HAP-1 (cell line): Measurements from ENCODE around the gene CLCN7.
"Not testable (repeated sequence)": the region's sequence is repeated elsewhere in the genome, so short reads cannot be mapped to it uniquely, and the experiment has no call there.

Experiments used
- DNase-seq, 2 experiments: peaks; one replicate each; pipeline ENCODE4 v3.0.0-alpha.2; 2016 to 2020; ENCODE audit warnings: low spot score in 2 of 2
- H3K27me3 ChIP-seq: fragments of 250-450 bp; sonication (Bioruptor Pico); 2 replicates; pipeline ENCODE4 v1.5.1; 2020; ENCODE audit warnings: low read depth, mild to moderate bottlenecking, moderate library complexity
- H3K36me3 ChIP-seq: fragments of 250-450 bp; sonication (Bioruptor Pico); replicated peaks from 2 replicates; pipeline ENCODE4 v1.5.1; 2020; ENCODE audit warnings: mild to moderate bottlenecking
- H3K4me1 ChIP-seq: fragments of 250-450 bp; sonication (Bioruptor Pico); 2 replicates; pipeline ENCODE4 v1.5.1; 2020; ENCODE audit warnings: mild to moderate bottlenecking
- H3K4me3 ChIP-seq: fragments of 250-450 bp; sonication (Bioruptor Pico); 2 replicates; pipeline ENCODE4 v1.5.1; 2020; ENCODE audit warnings: mild to moderate bottlenecking, moderate library complexity
- H3K9me3 ChIP-seq: fragments of 250-450 bp; sonication (Bioruptor Pico); 2 replicates; pipeline ENCODE4 v1.5.1; 2020; ENCODE audit warnings: mild to moderate bottlenecking, moderate library complexity
- in situ Hi-C: fragments of 300-500 bp; cut with MboI; formaldehyde crosslinking; loops from 3 replicates; pipeline ENCODE4 v1.14.3; 2020; ENCODE audit warnings: low sequenced_read_pairs, inconsistent platforms, mixed read lengths

The CLCN7 gene

DNA sequence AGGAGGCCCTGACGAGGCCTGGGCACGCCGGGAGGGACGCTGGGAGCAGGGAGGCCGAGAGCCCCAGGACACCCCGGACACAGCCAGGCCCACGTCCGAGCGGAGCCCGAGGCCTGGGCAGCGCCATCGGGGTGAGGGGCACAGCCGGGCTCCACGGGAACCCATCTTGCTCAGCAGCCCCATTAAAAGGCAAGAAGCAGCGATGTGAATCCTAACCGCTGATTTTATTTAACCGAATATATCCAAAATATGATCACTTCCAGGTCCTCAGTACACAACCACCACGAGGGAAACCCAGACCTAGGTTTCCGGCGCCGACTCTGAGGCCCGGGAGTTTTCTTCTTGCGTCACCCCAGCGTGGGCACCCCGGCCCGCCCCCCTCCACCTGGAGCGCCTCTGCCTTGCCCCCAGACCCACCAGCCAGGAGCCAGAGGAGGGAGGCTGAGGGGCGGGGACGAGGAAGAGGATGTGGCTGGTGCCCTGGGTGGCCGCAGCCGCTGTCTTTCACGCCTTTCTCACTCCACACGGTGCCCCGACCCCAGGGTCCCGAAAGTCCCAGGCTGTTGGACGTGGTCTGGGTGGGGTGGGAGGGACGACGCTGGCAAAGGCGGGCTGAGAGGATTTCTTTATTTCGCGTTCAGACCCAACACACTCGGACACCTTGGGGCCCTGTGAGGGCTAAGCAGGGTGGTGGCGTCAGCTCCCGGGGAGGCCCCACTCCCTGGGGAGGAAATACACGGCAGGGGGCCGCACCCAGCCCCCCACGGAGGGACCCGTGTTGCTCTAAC, 29.9 kb downstream of the CLCN7 start:
- Histone ChIP-seq H3K4me3 (no peak overlapping the region), H3K27me3 (no peaks in the 10 kb centered on the region), H3K36me3 (peaks cover 2% of the 10 kb centered on the region; the same call in 1 of the 2 replicates), H3K9me3 (no peaks in the 10 kb centered on the region), H3K4me1 (no peaks in the 10 kb centered on the region)
- DNase-seq = no peak
- in situ Hi-C loops = no loop called here

DNA sequence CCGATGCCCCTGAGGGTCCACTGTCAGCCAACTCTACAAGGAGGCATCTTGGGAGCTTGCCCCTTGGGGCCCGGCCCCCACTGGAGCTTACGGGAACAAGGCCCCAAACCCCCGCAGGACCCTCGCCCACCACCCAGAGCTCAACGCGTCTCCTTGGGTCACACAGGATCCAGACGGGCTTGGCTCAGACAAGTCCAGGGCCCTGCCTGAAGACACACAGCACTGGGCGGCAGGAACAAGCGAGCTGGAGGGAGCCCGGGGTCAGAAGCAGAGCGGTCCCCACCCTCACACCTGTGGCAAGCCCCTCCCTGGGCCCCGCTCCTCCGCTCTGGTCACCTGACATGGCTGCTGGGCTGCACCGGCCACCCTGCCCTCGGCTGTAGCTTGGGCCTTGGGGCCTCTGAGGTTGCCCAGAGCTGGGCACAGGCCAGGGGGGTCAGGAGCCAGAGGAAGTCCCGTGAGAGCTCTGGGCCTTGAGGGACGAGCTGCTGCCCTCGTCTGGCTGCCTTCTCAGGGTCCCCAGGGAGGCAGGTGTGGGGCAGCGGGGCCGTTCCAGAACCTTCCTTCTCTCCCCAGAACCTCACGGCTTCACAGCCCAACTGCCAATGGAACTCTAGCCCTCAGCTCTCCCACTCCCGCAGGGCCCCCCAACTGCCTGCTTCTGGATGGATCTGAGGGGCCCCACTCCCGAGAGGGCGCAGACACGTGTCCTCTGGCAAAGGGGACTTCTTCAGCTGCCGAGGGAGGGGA, 30.7 kb downstream of the CLCN7 start, which contains the start of gene CCDC154:
CCDC154 (minus strand) TSS at position 577 of the 750 bp plus-strand sequence; CDS start at position 343, 234 bp downstream.
- no peaks in the 10 kb centered on the region; the same call in 1 of the 2 replicates for H3K36me3 ChIP-seq
- H3K27me3 ChIP-seq = no peaks in the 10 kb centered on the region
- in situ Hi-C loops = no loop called here
- H3K4me1 ChIP-seq = no peaks in the 10 kb centered on the region
- no peaks in the 10 kb centered on the region for H3K9me3 ChIP-seq
- DNase-seq = no peak
- H3K4me3 ChIP-seq = no peak within 1 kb of the TSS

DNA sequence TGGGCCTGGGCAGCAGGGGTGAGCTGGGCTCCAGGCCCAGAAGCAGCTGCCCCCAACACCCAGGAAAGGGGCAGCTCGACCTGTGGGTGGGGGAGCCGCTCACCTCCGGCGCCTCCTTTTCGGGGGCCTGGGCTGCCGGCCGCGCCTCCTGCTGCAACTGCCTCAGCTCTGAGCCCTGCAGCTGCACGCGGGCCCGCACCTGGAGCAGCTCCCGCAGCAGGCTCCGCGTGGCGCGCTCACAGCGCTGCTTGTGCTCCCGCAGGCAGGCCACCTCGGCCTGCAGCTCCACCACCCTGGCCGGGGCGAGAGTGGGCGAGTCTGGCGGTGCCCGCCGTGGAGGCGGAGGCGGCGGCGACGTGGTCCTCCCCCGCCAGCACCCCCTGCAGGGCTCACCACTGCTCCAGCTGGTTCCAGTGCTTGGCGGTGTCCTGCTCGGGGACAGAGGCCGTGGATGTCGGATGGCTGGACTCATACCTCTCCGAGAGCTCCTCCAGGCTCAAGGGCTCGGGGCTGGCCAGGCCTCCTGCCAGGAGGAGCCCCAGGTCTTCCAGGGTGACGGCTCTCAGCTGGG, 31.3 kb downstream of the CLCN7 start:
- Histone ChIP-seq H3K36me3 (no peaks in the 10 kb centered on the region; the same call in 1 of the 2 replicates), H3K4me3 (no peak overlapping the region), H3K9me3 (no peaks in the 10 kb centered on the region), H3K27me3 (no peaks in the 10 kb centered on the region), H3K4me1 (no peaks in the 10 kb centered on the region)
- in situ Hi-C loops = no loop called here
- no peak for DNase-seq

DNA sequence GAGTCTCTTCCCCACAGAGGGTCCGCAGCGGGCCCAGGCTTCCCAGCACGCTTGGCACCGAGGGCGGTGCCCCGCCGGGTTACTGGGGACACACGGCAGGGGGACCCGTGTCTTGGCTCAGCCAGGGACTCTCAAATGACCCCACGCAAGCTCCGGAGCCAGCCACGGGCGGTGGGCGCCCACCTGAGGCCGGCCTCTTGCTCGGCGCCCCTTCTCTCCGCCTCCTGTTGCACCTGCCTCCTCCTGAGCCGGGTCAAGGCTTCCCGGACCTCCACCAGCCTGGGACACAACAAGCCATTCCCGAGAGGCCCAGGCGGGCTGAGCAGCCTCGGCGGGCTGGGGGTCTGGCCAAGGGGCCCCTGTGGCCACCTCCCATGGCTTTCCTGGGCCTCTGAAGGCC, 32.1 kb downstream of the CLCN7 start:
- no peaks in the 10 kb centered on the region for H3K4me1 ChIP-seq
- in situ Hi-C loops = no loop called here

DNA sequence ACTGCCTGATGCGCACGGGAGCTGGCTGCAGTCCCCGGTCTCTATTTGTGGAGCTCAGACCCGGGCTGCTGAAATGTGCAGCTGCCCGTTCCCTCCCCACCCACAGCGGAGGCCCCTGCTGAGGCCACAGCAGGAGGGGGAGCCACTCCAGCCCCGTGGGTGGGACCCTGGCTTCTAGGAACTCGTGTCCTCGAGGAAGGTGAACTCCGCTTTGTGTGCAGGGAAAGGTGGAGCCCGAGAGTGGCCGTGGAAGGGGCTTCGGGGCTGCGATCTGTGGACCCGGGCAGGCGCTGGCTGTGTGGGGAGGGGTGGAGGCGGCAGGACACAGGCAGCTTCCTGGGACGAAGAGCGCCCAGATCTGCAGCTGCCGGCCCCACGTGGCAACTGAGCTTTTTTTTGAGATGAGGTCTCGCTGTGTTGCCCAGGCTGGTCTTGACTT, 33.4 kb downstream of the CLCN7 start:
- Histone ChIP-seq H3K4me1 (no peaks in the 10 kb centered on the region), H3K27me3 (no peaks in the 10 kb centered on the region), H3K36me3 (no peaks in the 10 kb centered on the region), H3K9me3 (no peaks in the 10 kb centered on the region), H3K4me3 (no peak overlapping the region)
- no peak for DNase-seq
- in situ Hi-C loops = no loop called here

More for the DNA sequence above, 32.1 kb downstream of the CLCN7 start:
- H3K36me3 ChIP-seq = no peaks in the 10 kb centered on the region
- H3K9me3 ChIP-seq = no peaks in the 10 kb centered on the region
- no peak overlapping the region for H3K4me3 ChIP-seq
- H3K27me3 ChIP-seq = no peaks in the 10 kb centered on the region
- no peak for DNase-seq

DNA sequence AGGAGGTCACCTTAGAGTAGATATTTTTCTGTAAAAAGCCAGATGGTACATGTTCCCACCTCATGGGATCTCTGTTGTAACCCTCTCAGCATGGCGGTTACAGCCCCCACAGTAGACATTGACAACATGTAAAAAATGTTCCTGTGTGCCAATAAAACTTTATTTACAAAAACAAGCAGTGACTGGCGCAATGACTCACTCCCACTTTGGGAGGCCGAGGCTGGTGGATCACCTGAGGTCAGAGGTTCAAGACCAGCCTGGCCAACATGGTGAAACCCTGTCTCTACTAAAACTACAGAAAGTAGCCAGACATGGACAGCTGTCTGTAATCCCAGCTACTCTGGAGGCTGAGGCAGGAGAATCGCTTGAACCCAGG, 35.1 kb downstream of the CLCN7 start:
- H3K36me3 ChIP-seq, in situ Hi-C loops, DNase-seq, H3K27me3 ChIP-seq, H3K4me3 ChIP-seq, H3K4me1 ChIP-seq, H3K9me3 ChIP-seq: not testable (repeated sequence)

DNA sequence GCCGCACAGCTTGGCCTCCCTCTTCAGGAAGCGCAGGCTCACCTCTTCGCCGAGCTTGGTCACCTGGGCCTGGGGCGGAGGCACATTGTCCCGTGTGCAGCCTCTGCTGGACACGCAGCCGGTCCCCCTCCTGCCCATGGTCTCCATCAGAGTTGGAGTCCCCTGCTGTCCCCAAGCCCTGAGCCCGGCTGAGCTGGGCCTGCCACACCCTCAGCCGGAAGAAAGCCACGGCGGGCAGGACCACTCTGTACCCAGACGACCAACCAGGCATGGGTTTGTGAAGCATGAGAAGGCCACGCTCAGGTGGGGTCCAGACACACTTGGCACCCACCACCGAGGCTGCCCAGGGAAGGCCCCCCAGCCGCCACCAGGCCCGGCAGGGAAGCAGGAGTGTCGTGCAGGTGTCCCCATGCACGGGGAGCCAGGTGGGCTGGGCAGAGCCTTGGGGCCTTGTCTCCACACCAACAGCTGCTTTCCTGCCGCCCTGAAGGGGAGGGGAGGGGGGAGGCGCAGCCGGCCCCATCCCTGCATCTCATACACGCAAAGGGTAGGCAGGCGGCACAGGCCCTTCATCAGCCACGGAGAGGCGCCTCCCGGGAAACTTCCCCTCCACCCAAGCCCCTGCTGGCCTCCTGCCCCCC, 35.6 kb downstream of the CLCN7 start:
- H3K9me3 ChIP-seq = no peaks in the 10 kb centered on the region
- H3K4me1 ChIP-seq = no peaks in the 10 kb centered on the region
- H3K27me3 ChIP-seq = no peaks in the 10 kb centered on the region
- no peak overlapping the region for H3K4me3 ChIP-seq
- no peaks in the 10 kb centered on the region for H3K36me3 ChIP-seq
- no peak for DNase-seq
- in situ Hi-C loops = no loop called here

DNA sequence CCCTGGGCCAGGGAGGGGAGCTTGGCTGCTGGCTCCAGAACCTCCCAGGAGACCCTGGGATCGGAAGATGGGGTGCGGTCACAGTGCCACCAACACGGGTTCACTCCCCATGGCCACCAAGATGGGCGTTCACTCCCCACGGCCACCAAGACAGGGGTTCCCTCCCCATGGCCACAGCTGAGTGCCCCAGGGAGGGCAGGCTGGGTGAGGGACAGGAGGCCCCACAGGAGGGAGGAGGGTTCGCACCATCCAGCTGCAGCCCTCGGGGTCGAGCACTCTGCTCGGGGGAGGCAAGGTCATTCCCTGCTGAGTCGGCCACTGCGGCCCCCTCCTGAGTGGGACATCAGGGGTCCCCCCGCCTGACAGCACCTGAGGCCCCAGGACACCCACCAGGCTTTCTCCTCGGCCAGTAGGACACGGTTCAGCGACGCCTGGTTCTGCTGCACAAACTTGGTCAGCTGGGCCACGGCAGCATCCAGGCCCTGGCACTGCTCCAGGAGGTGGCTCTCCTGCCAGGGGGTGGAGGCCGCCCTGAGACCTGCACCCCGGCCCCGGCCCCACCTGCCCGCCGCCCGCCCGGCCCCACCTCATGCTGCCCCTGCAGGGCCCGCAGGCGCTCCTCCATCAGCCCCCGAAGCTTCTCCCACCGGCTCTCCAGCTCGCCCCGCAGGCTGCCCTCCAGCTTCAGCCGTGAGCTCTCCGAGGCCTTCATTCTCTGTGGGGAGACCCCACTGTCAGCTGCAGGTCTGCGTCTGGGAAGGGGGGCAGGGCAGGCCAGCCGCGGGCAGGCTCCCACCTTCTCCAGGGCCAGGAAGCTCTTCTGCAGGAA, 36.4 kb downstream of the CLCN7 start:
- H3K27me3 ChIP-seq = no peaks in the 10 kb centered on the region
- no peaks in the 10 kb centered on the region for H3K36me3 ChIP-seq
- no peaks in the 10 kb centered on the region for H3K9me3 ChIP-seq
- H3K4me1 ChIP-seq = no peaks in the 10 kb centered on the region
- in situ Hi-C loops = no loop called here
- H3K4me3 ChIP-seq = no peak overlapping the region
- DNase-seq = no peak

DNA sequence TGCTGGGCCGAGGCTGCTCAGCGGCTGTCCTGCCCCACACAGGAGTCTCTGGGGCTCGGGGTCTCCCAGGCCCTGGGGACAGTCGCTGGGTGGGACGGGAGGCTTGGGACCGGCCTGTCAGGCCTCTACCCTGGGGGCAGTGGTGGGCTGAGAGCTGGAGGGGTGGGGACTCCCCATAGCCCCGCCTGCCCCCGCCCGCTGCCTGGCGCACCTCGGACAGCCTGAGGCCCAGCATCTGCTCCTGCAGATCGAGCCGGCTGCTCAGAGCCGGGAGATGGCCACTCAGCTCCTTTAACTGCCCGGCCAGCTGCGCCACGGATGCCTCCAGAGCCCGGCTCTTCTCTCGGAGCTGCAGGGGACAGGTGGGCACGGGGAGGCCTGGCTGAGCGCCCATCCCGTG, 37.2 kb downstream of the CLCN7 start:
- Histone ChIP-seq H3K27me3 (no peaks in the 10 kb centered on the region), H3K4me1 (no peaks in the 10 kb centered on the region)

DNA sequence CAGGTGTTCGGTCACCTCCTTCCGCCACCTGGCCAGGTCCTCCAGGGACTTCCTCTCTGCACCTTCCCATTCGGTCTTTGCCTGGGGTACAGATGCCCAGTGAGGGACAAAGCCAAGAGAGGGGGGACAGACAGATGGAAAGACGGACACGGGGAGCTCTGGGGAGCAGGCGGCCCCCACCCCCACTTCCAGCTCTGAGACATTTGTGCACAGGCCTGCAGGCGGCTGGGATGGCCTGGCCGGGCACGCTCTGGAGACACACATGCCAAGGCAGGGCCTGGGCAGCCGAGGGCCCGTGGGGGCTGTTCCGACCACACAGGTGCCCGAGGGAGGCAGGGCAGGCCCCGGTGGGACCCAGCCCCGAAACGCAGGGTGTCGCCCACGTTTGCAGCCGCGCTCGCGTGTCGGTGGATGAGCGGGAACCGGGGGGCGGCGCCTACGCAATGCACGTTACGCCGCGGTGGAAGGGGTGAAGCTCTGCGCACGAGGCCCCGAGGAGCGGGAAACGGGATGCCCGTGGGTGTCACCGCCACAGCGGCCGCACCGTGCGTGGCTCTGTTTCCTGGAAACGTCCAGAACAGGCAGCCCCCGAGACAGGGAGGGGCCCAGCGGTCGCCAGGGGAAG, 38.0 kb downstream of the CLCN7 start:
- H3K36me3 ChIP-seq = no peaks in the 10 kb centered on the region
- no peak for DNase-seq
- H3K27me3 ChIP-seq = no peaks in the 10 kb centered on the region
- no peak overlapping the region for H3K4me3 ChIP-seq
- no peaks in the 10 kb centered on the region for H3K9me3 ChIP-seq
- in situ Hi-C loops = no loop called here
- no peaks in the 10 kb centered on the region for H3K4me1 ChIP-seq

More for the DNA sequence above, 37.2 kb downstream of the CLCN7 start:
- Histone ChIP-seq H3K4me3 (no peak overlapping the region), H3K36me3 (no peaks in the 10 kb centered on the region), H3K9me3 (no peaks in the 10 kb centered on the region)
- in situ Hi-C loops = no loop called here
- no peak for DNase-seq

DNA sequence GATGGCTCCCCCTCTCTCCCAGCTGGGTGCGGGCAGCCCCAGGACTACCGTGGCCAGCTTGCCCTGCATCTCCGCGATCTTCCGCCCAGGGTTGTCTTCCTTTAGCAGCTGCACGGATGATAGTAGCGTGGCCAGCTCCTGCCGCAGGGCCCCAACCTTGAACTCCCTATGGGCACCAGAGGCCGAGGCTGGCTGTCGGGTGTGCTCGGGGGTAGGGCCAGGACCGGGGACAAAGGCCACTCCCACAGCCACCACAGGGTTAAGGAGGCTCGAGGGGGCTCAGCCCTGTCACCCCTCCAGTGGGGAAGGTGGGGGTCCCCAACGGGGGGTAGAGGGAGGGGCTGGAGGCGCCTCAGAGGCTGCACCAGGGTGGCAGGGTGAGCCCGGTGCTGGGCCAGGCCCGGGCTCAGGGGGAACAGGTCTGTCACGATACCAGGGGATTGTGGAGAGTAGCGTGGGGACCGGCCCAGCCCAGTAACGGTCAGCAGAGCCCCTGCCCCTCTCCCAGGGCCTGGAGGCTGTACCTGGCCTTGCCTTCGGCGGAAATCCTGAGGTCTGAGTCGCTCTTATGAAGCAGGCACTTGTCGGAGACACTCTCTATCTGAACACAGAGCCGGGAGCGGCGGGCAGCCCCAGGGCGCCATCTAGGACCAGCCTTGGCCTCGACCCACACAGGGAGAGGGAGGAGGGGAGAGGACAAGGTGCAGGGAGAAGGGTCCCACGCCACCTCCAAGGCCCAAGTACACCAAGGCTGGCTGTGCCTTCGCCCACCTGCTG, 38.7 kb downstream of the CLCN7 start:
- no peak for DNase-seq
- H3K4me1 ChIP-seq = no peaks in the 10 kb centered on the region

More for the DNA sequence above, 38.7 kb downstream of the CLCN7 start:
- in situ Hi-C loops = no loop called here
- Histone ChIP-seq H3K27me3 (no peaks in the 10 kb centered on the region), H3K9me3 (no peaks in the 10 kb centered on the region), H3K4me3 (no peak overlapping the region), H3K36me3 (no peaks in the 10 kb centered on the region)
